ENCODE results near the gene TKT.

The TKT gene

DNA sequence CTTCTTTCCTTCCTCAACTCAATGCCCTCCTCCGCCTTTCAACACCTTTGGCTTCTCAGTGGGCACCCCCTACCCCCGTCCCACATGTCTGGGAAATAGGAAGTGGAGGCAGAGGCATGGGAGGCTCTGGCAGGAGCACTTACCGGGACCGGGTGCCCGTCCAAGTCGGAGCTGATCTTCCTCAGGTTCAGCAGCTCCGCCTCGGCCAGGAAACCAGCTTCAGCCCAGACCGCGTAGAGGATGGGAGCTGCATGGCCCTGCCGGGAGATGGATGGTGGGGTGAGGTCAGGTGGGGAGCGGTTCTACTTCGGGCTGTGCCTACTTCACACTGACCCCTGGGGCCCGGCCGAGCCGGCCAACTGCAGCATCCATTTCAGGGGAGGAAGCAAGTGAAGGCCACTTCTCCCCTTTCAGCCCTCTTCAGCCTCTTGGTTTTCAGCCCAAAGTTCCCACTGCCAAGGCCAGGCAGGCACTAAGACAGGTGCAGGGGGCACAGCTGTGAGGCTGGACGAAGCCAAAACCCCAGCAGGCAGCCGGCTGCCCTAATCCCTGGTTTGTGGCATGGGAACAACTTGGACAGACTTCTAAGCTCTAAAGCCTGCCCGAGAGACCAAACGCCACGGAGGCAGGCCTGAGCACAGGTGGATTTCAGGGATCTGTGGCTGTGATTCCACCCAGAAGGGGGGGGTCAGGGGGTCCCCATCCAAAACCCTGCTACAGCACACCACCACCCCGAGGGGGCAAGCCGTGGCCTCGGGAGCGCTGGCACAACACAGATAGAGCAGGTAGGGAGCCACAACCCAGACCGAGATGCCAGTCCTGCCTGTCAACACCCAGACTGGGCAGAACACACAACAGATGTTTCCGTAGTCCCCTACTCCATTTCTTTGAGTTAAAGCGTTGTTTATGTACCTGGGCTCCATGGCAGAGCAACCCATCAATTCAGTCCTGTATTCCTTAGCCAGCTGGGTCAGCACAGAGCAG lies 14.5 kb downstream of the TKT start:
- H3K27me3 ChIP-seq (ENCODE audit: control insufficient read depth, insufficient read depth, low read length, poor library complexity, severe bottlenecking), result no peaks in the 10 kb centered on the region
- H3K4me3 ChIP-seq (ENCODE audit: insufficient read depth, low read depth, low read length), result no peak overlapping the region
- H3K27ac ChIP-seq (ENCODE audit: insufficient read depth, low read depth, low read length, poor library complexity, severe bottlenecking), result no peak overlapping the region
- no peaks in the 10 kb centered on the region for H3K9me3 ChIP-seq (ENCODE audit: control insufficient read depth, low read length)
- H3K4me1 ChIP-seq (ENCODE audit: control insufficient read depth, insufficient read depth, low read length), result peaks cover 10% of the 10 kb centered on the region
- WGBS, 2 experiments, result 92 to 93% methylated on average over 28 of the region's 28 CpGs
- peaks cover 21% of the 10 kb centered on the region for H3K36me3 ChIP-seq (ENCODE audit: control insufficient read depth, insufficient read depth, low read length)

DNA sequence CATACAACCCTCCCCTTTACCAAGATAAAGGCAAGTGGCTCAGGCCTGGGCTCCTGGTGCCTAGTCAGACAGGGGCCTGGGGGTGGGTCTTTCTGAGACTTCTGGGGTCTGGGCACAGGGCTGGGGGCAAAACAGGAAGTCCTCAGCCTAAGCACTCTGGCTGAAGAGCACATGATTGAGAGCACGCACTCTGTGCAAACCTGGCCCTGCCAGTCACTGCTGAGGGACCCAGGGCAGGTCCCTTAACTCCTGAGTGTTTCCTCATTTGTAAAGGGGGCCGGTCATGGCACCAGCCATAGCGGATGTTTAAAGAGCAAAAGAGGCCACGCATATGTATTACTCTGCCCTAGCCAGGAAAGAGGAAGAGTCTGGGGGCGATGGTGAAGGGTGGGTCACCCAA lies 16.0 kb downstream of the TKT start:
- Histone ChIP-seq H3K4me3 (ENCODE audit: insufficient read depth, low read depth, low read length) (no peak overlapping the region), H3K9me3 (ENCODE audit: control insufficient read depth, low read length) (no peaks in the 10 kb centered on the region), H3K27me3 (ENCODE audit: control insufficient read depth, insufficient read depth, low read length, poor library complexity, severe bottlenecking) (no peaks in the 10 kb centered on the region), H3K27ac (ENCODE audit: insufficient read depth, low read depth, low read length, poor library complexity, severe bottlenecking) (no peak overlapping the region), H3K4me1 (ENCODE audit: control insufficient read depth, insufficient read depth, low read length) (peaks cover 12% of the 10 kb centered on the region), H3K36me3 (ENCODE audit: control insufficient read depth, insufficient read depth, low read length) (peaks cover 26% of the 10 kb centered on the region)
- WGBS, 2 experiments, result 93 to 94% methylated on average over 5 of the region's 5 CpGs

DNA sequence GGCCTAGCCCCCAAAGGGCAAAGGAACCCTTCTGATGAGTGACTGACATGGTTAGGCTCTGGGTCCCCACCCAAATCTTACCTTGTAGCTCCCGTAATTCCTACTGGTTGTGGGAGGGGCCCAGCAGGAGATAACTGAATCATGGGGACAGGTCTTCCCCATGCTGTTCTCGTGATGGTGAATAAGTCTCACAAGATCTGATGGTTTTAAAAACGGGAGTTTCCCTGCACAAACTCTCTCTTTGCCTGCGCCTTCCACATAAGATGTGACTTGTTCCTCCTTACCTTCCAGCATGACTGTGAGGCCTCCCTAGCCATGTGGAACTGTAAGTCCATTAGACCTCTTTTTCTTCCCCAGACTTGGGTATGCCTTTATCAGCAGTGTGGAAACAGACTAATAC lies 16.9 kb downstream of the TKT start:
- Histone ChIP-seq H3K36me3 (ENCODE audit: control insufficient read depth, insufficient read depth, low read length) (peaks cover 32% of the 10 kb centered on the region), H3K4me3 (ENCODE audit: insufficient read depth, low read depth, low read length) (no peak overlapping the region), H3K9me3 (ENCODE audit: control insufficient read depth, low read length) (no peaks in the 10 kb centered on the region), H3K27ac (ENCODE audit: insufficient read depth, low read depth, low read length, poor library complexity, severe bottlenecking) (no peak overlapping the region), H3K27me3 (ENCODE audit: control insufficient read depth, insufficient read depth, low read length, poor library complexity, severe bottlenecking) (no peaks in the 10 kb centered on the region), H3K4me1 (ENCODE audit: control insufficient read depth, insufficient read depth, low read length) (peaks cover 12% of the 10 kb centered on the region)
- 96 to 97% methylated on average over 4 of the region's 4 CpGs for WGBS, 2 experiments

DNA sequence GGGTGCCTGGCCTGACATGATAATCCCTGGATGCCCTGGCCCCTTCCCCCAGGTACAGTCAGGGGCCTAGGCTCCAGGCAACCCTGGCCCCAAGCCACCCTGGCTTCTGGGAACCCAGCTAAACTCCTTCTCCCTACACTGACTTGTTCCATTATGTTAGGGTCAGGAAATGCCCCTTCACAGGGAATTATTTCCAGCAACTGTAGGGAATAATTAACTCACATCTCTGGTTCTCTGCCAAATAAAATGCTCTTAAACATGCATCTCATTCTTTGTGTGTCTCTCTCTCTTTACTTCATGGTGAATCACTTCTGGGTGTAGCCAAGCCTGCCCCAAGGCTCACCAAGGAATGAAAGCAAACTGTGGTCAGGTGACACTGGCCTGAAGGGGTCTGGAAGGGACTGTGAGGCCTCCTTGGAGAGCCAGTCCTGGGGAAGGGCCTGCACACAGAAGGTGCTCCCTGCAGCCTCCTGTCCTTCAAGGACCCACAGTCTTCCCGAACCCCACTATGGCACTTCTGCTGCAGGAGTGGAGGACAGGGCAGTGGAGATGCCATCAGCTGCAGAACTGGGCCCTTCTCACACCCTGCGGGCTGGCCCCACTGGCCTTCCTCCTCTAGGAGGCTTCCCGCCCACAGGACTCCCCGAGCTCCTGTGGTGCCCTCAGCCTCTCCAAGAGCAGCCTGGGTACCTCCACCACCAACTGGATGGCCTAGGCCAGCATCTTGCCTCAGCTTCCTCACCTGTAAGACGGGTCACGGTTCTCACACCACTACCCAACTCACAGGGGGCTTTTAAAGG lies 17.6 kb downstream of the TKT start:
- no peak overlapping the region for H3K27ac ChIP-seq (ENCODE audit: insufficient read depth, low read depth, low read length, poor library complexity, severe bottlenecking)
- H3K4me1 ChIP-seq (ENCODE audit: control insufficient read depth, insufficient read depth, low read length), result peaks cover 11% of the 10 kb centered on the region
- no peaks in the 10 kb centered on the region for H3K27me3 ChIP-seq (ENCODE audit: control insufficient read depth, insufficient read depth, low read length, poor library complexity, severe bottlenecking)
- no peaks in the 10 kb centered on the region for H3K9me3 ChIP-seq (ENCODE audit: control insufficient read depth, low read length)
- H3K36me3 ChIP-seq (ENCODE audit: control insufficient read depth, insufficient read depth, low read length), result peaks cover 38% of the 10 kb centered on the region
- H3K4me3 ChIP-seq (ENCODE audit: insufficient read depth, low read depth, low read length), result no peak overlapping the region
- 91 to 93% methylated on average over 6 of the region's 6 CpGs for WGBS, 2 experiments

DNA sequence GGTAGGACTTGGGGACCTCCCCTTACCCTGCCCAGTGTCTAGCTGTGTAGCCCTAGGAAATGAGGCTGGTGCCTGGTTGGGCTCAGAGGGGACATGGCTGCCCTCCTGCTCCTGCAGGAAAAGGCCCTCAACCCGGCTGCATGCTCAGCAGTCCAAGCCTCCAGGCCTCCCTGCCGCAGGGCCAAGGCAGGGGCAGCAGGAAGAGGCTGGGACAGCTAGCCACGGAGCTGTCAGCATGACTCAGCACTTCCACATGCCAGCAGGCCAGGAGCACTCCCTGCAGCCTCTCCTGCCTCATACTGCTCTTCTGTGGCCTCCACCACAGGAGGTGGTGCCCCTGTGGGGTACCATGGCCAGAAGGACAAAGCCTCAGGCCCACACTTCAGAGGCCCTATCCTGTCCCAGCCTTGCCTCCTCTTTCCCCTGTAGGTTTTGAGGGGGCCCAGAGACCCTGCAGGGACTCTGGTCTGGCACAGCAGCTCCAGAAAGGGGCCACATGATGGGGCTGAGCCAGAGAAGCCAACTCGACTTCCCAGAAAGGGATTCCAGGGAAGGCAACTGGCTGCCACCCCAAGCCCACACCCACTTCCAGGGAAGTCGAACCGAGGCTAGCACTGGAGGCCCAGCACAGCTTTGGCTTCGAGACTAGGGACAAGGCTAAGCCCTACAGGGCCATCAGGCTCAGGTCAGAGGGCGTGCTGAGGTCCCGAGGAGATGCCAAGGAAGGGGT lies 19.5 kb downstream of the TKT start:
- no peak overlapping the region for H3K4me3 ChIP-seq (ENCODE audit: insufficient read depth, low read depth, low read length)
- H3K36me3 ChIP-seq (ENCODE audit: control insufficient read depth, insufficient read depth, low read length), result peaks cover 45% of the 10 kb centered on the region
- no peaks in the 10 kb centered on the region for H3K27me3 ChIP-seq (ENCODE audit: control insufficient read depth, insufficient read depth, low read length, poor library complexity, severe bottlenecking)
- 79 to 86% methylated on average over 9 of the region's 9 CpGs for WGBS, 2 experiments
- peaks cover 2% of the 10 kb centered on the region for H3K4me1 ChIP-seq (ENCODE audit: control insufficient read depth, insufficient read depth, low read length)
- peak overlapping the region; percentile 50 for H3K27ac ChIP-seq (ENCODE audit: insufficient read depth, low read depth, low read length, poor library complexity, severe bottlenecking)
- no peaks in the 10 kb centered on the region for H3K9me3 ChIP-seq (ENCODE audit: control insufficient read depth, low read length)

DNA sequence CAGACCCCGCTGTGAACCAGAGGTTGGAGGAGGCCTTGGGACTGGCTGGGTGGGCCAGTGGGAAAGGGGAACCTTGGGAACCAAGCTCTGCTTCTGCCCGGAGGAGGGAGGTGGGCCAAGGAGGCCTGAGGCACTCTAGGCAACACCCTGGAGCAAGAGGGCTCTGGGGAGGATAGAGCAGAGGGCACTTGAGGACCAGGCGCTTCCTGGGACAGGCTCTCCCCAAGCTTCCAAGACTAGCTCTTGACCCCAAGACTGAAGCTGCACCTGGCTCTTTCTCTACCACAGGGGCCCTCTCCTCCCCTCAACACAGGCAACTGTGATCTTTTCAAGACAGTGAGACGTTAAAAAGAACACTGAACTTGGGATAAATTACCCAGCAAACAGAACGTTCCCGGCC lies 20.3 kb downstream of the TKT start:
- Histone ChIP-seq H3K27me3 (ENCODE audit: control insufficient read depth, insufficient read depth, low read length, poor library complexity, severe bottlenecking) (no peaks in the 10 kb centered on the region), H3K4me1 (ENCODE audit: control insufficient read depth, insufficient read depth, low read length) (peaks cover 2% of the 10 kb centered on the region), H3K9me3 (ENCODE audit: control insufficient read depth, low read length) (no peaks in the 10 kb centered on the region), H3K27ac (ENCODE audit: insufficient read depth, low read depth, low read length, poor library complexity, severe bottlenecking) (peak overlapping the region; percentile 50), H3K4me3 (ENCODE audit: insufficient read depth, low read depth, low read length) (no peak overlapping the region), H3K36me3 (ENCODE audit: control insufficient read depth, insufficient read depth, low read length) (peaks cover 42% of the 10 kb centered on the region)
- WGBS, 2 experiments, result 82 to 83% methylated on average over 6 of the region's 6 CpGs

DNA sequence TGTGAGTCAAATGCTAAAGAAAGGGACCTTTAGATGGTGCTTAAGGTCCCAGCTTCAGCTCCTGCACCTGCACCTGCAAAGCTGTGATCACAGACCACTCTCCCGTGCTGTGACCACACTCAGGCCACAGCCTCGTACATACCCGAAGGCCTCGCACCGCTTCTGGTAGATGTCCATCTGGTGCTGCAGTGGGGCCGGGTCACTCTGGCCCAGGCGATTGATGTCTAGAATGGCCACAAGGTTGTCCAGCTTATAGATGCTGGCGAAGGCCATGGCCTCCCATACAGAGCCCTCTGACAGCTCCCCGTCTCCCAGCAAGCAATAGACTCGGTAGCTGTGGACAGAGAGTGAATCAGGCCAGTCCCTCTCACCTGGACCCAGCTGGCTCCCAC lies 21.0 kb downstream of the TKT start:
- Histone ChIP-seq H3K9me3 (ENCODE audit: control insufficient read depth, low read length) (no peaks in the 10 kb centered on the region), H3K4me1 (ENCODE audit: control insufficient read depth, insufficient read depth, low read length) (peaks cover 2% of the 10 kb centered on the region), H3K4me3 (ENCODE audit: insufficient read depth, low read depth, low read length) (no peak overlapping the region), H3K27ac (ENCODE audit: insufficient read depth, low read depth, low read length, poor library complexity, severe bottlenecking) (no peak overlapping the region), H3K36me3 (ENCODE audit: control insufficient read depth, insufficient read depth, low read length) (peaks cover 40% of the 10 kb centered on the region), H3K27me3 (ENCODE audit: control insufficient read depth, insufficient read depth, low read length, poor library complexity, severe bottlenecking) (no peaks in the 10 kb centered on the region)
- WGBS, 2 experiments, result 97 to 98% methylated on average over 10 of the region's 10 CpGs

DNA sequence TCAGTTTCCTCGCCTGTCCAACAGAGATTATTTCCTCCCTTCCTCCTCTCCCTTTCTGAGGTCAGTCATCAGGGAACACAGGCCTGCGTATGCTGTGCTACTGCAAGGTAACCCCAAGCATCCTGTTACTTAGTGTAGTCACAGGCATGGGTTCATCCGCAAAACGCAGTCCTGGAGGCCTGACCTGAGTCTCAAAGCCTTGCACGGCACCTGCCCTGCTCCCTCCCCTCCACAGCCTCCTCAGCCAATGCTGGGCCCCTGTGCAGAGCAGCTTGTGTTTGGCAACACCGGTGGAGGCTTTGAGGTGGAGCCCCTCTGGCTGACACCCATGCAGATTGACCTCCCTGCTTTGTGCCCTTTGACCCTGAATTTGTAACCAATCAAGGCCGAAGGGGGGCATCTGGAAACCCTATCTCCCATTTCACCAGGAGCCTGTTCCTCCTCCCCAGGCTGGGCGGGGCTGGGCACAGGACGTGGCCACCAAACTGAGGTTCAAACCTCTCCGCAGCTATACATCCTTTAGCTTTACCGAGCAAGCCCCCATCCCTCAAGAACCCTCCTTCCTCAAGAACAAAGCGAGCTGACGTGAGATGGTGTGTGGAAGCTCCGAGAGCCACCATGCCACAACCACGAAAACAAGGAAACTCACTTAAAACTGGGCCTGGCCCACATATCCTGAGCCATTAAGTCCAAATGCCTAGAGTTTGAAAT lies 21.5 kb downstream of the TKT start:
- no peak overlapping the region for H3K27ac ChIP-seq (ENCODE audit: insufficient read depth, low read depth, low read length, poor library complexity, severe bottlenecking)
- H3K4me3 ChIP-seq (ENCODE audit: insufficient read depth, low read depth, low read length), result no peak overlapping the region
- peaks cover 40% of the 10 kb centered on the region for H3K36me3 ChIP-seq (ENCODE audit: control insufficient read depth, insufficient read depth, low read length)
- H3K27me3 ChIP-seq (ENCODE audit: control insufficient read depth, insufficient read depth, low read length, poor library complexity, severe bottlenecking), result no peaks in the 10 kb centered on the region
- no peaks in the 10 kb centered on the region for H3K9me3 ChIP-seq (ENCODE audit: control insufficient read depth, low read length)
- 83 to 89% methylated on average over 15 of the region's 15 CpGs for WGBS, 2 experiments
- peaks cover 2% of the 10 kb centered on the region for H3K4me1 ChIP-seq (ENCODE audit: control insufficient read depth, insufficient read depth, low read length)

DNA sequence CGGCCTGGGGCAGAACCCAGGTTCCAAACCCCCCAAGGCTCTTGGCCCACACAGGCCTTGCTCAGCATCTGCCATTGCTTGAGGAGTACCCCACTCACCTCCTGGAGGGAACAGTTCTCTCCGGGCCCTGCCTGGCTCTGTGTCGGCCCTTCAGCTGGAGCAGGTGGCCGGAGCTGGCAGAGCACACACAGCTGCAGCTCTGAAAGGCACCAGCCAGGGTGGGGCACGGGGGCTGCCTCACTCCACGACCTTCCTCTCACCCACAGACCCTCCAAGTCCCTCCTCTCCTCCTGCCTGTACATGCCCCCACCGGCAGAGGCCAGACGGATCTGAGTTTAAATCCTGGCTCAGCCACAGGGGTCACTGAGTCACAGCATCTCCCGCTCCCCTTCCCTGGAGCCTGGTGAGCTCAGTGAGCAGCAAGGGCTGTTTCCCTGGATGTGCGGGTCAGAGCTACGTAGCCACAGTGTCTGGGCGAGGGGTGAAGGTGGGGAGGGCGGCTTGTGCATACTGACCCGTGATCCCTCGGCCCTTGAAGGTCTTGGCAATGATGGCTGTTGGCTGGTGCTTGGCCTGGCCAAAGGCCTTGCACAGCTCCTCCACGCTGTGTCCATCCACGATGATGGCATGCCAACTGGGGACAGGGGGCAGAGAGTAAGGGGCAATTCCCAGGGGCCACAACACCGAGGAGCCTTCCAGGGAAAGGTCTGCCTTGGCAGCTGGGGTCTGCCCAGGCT lies 23.0 kb downstream of the TKT start:
- 83 to 85% methylated on average over 18 of the region's 18 CpGs for WGBS, 2 experiments
- Histone ChIP-seq H3K9me3 (ENCODE audit: control insufficient read depth, low read length) (no peaks in the 10 kb centered on the region), H3K27ac (ENCODE audit: insufficient read depth, low read depth, low read length, poor library complexity, severe bottlenecking) (no peak overlapping the region), H3K4me3 (ENCODE audit: insufficient read depth, low read depth, low read length) (no peak overlapping the region), H3K36me3 (ENCODE audit: control insufficient read depth, insufficient read depth, low read length) (peaks cover 45% of the 10 kb centered on the region), H3K4me1 (ENCODE audit: control insufficient read depth, insufficient read depth, low read length) (peaks cover 2% of the 10 kb centered on the region), H3K27me3 (ENCODE audit: control insufficient read depth, insufficient read depth, low read length, poor library complexity, severe bottlenecking) (no peaks in the 10 kb centered on the region)
